ENCODE results near the gene LTBP2. TPM values are rescaled to one million over a fixed set of nuclear protein-coding genes. Genes with fewer than 3 reads are reported as not detected.
A peak's percentile ranks its signal among the peaks of the same experiment; 100 is the strongest.

Gene LTBP2
- total and polyA plus RNA-seq, 2 of the 13 experiments (the other 11 are each of a cell fraction or from before 2014, with no cell fraction given), result 0.20 to 0.41 TPM

- no peak overlapping the region for H3K4me2 ChIP-seq (ENCODE audit: low read depth, low read length)
Measured at GRCh38 chr14:74648601-74649000, 36.6 kb upstream of the LTBP2 start.

GRCh38 chr14:74647678-74648461, 35.8 kb upstream of the LTBP2 start:
- Histone ChIP-seq H3K9ac (ENCODE audit: insufficient read depth, low read depth, low read length) (no peak overlapping the region), H3K36me3 (replicated peaks in 1 of 2; ENCODE audit: control insufficient read depth in 1 of 2, insufficient read depth in 2 of 2, low read length in 2 of 2) (no peaks in the 10 kb centered on the region), H3K4me2 (ENCODE audit: low read depth, low read length) (no peak overlapping the region), H3K4me3 (replicated peaks in 1 of 3; ENCODE audit: insufficient read depth in 1 of 3, low read depth in 2 of 3, low read length in 3 of 3) (no peak overlapping the region), H3K27ac (ENCODE audit: extremely low read length, insufficient read depth, low read length) (no peak overlapping the region), H2AFZ (ENCODE audit: low read length) (no peak overlapping the region), H3K4me1 (ENCODE audit: insufficient read depth, low read length) (no peaks in the 10 kb centered on the region), H3K27me3 (ENCODE audit: control insufficient read depth in 1 of 2, insufficient read depth in 2 of 2, low read length in 2 of 2) (no peaks in the 10 kb centered on the region; a peak in 2 of 5 replicates), H4K20me1 (ENCODE audit: insufficient read depth, low read length) (no peaks in the 10 kb centered on the region), H3K79me2 (ENCODE audit: insufficient read depth, low read length) (no peaks in the 10 kb centered on the region), H3K9me3 (ENCODE audit: low read length) (no peaks in the 10 kb centered on the region)
- FAIRE-seq (no peak), ATAC-seq (peak; percentile 51), DNase-seq (ENCODE audit: low spot score) (no peak)
- in situ Hi-C loops (cut with HindIII; ENCODE audit: extremely low pct_ligation_motif_present, low pct_unique_long_range_greater_than_20kb), result no loop called here
- ChIA-PET POLR2A (no interaction called here), CTCF (ENCODE audit: low intra/inter-chr PET ratio, low total read pairs) (no interaction called here)
- intact Hi-C loops (cut with micrococcal nuclease; ENCODE audit: unreplicated experiment), result no loop called here
- 60% methylated on average over 6 of the region's 7 CpGs for WGBS (ENCODE audit: low lambda C conversion rate)
- no TSS peak for BruUV-seq (replicated peaks)
- TF ChIP-seq BORCS8-MEF2B (CRISPR knock-in tag; IDR thresholded peaks at IDR 0.05) (no peak), DRAP1 (CRISPR knock-in tag; IDR thresholded peaks at IDR 0.05) (no peak), SMARCE1 (IDR thresholded peaks at IDR 0.05; ENCODE audit: borderline replicate concordance) (no peak), ZBTB1 (CRISPR knock-in tag; IDR thresholded peaks at IDR 0.05; ENCODE audit: borderline replicate concordance) (no peak), ZHX2 (IDR thresholded peaks at IDR 0.05; ENCODE audit: low read depth) (no peak), ZHX2 (CRISPR knock-in tag; IDR thresholded peaks at IDR 0.05; ENCODE audit: borderline replicate concordance) (no peak), SCMH1 (CRISPR knock-in tag; IDR thresholded peaks at IDR 0.05; ENCODE audit: borderline replicate concordance) (no peak)

More at GRCh38 chr14:74648601-74649000, 36.6 kb upstream of the LTBP2 start:
- no peaks in the 10 kb centered on the region; a peak in 2 of 5 replicates for H3K27me3 ChIP-seq (ENCODE audit: control insufficient read depth in 1 of 2, insufficient read depth in 2 of 2, low read length in 2 of 2)
- 67% methylated on average over 7 of the region's 7 CpGs for WGBS (ENCODE audit: low lambda C conversion rate)
- FAIRE-seq, result no peak
- TF ChIP-seq KDM5A (IDR thresholded peaks at IDR 0.05; ENCODE audit: borderline replicate concordance, low read length) (no peak), SIN3B (IDR thresholded peaks at IDR 0.05; ENCODE audit: low read length) (no peak), HOXA9 (CRISPR knock-in tag; IDR thresholded peaks at IDR 0.05; ENCODE audit: borderline replicate concordance) (no peak), ZFP1 (CRISPR knock-in tag; IDR thresholded peaks at IDR 0.05) (no peak), YEATS4 (CRISPR knock-in tag; IDR thresholded peaks at IDR 0.05; ENCODE audit: borderline replicate concordance) (no peak)
- intact Hi-C loops (cut with micrococcal nuclease; ENCODE audit: unreplicated experiment), result no loop called here
- in situ Hi-C loops (cut with HindIII; ENCODE audit: extremely low pct_ligation_motif_present, low pct_unique_long_range_greater_than_20kb), result no loop called here
- H2AFZ ChIP-seq (ENCODE audit: low read length), result no peak overlapping the region
- H3K9ac ChIP-seq (ENCODE audit: insufficient read depth, low read depth, low read length), result no peak overlapping the region
- DNase-seq (ENCODE audit: low spot score), result no peak
- ChIA-PET CTCF (ENCODE audit: low intra/inter-chr PET ratio, low total read pairs) (no interaction called here), POLR2A (no interaction called here)
- no peaks in the 10 kb centered on the region for H4K20me1 ChIP-seq (ENCODE audit: insufficient read depth, low read length)
- no peak overlapping the region for H3K4me3 ChIP-seq (replicated peaks in 1 of 3; ENCODE audit: insufficient read depth in 1 of 3, low read depth in 2 of 3, low read length in 3 of 3)
- no peaks in the 10 kb centered on the region for H3K36me3 ChIP-seq (replicated peaks in 1 of 2; ENCODE audit: control insufficient read depth in 1 of 2, insufficient read depth in 2 of 2, low read length in 2 of 2)
- H3K9me3 ChIP-seq (ENCODE audit: low read length), result no peaks in the 10 kb centered on the region
- no peaks in the 10 kb centered on the region for H3K4me1 ChIP-seq (ENCODE audit: insufficient read depth, low read length)
- BruUV-seq (replicated peaks), result no TSS peak
- no peak overlapping the region for H3K27ac ChIP-seq (ENCODE audit: extremely low read length, insufficient read depth, low read length)
- H3K79me2 ChIP-seq (ENCODE audit: insufficient read depth, low read length), result no peaks in the 10 kb centered on the region
- ATAC-seq, result peak; percentile 8; the same call in 1 of the 3 replicates

All from HepG2 (cell line).